ENCODE data around the gene SCN7A.

GRCh38 chr2:166413255-166413654 is 80.8 kb downstream of the SCN7A start:
- TF ChIP-seq CTCF (IDR thresholded peaks at IDR 0.05) (no peak), POLR2A (IDR thresholded peaks at IDR 0.05) (no peak)
